C4-2B (cell line): ENCODE results near the gene ADGRV1.

Experiments
- ZFX ChIP-seq: fragments of 450-650 bp; IDR thresholded peaks from 2 replicates; pipeline ENCODE4 v1.6.1; 2017
- TF ChIP-seq, protein P1 (sequence below): fragments of 450-650 bp; conservative IDR thresholded peaks from 2 replicates; pipeline ENCODE4 v1.5.1; 2017; ENCODE audit warnings: mild to moderate bottlenecking

DNA sequence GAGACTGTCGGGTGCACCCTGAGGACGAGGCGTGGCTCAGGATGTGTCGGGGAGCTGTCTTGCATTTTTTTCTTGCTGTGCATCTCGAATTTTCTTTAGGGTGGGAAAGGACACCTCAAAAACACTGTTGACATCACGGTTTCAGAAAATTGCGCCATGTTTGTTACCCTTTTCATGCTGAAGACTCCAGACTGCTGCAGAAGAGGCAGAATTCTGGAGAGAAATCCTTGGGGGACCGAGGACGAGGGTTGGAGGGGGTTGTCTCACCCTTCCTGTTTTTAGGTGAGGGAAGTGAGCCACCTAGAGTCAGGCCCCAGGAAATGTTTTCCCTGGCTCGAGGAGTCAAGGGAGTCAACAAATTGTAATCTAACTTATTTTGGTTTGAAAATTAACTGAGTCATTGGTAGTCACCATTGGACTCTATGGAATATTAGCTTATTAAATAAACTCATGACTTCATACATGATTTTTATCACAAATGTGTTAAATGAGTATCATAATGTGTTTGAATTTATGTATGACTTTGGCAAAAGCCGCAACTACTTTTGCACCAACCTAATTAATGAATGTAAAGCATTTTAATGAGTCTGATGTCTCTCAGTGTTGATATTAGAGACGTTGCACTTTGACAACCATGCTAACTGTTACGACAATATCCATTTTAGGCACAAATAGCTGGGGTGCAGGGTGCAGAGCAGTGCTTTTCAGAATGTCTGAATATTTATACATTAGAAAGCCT is 28.5 kb upstream of the ADGRV1 start:
- TF ChIP-seq, protein P1, sequence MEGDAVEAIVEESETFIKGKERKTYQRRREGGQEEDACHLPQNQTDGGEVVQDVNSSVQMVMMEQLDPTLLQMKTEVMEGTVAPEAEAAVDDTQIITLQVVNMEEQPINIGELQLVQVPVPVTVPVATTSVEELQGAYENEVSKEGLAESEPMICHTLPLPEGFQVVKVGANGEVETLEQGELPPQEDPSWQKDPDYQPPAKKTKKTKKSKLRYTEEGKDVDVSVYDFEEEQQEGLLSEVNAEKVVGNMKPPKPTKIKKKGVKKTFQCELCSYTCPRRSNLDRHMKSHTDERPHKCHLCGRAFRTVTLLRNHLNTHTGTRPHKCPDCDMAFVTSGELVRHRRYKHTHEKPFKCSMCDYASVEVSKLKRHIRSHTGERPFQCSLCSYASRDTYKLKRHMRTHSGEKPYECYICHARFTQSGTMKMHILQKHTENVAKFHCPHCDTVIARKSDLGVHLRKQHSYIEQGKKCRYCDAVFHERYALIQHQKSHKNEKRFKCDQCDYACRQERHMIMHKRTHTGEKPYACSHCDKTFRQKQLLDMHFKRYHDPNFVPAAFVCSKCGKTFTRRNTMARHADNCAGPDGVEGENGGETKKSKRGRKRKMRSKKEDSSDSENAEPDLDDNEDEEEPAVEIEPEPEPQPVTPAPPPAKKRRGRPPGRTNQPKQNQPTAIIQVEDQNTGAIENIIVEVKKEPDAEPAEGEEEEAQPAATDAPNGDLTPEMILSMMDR, result peak; percentile 91
- TF ChIP-seq ZFX, result no peak
